Measurements from ENCODE around the gene C12orf56.
"Not testable (repeated sequence)": the region's sequence is repeated elsewhere in the genome, so short reads cannot be mapped to it uniquely, and the experiment has no call there.

The C12orf56 gene

DNA sequence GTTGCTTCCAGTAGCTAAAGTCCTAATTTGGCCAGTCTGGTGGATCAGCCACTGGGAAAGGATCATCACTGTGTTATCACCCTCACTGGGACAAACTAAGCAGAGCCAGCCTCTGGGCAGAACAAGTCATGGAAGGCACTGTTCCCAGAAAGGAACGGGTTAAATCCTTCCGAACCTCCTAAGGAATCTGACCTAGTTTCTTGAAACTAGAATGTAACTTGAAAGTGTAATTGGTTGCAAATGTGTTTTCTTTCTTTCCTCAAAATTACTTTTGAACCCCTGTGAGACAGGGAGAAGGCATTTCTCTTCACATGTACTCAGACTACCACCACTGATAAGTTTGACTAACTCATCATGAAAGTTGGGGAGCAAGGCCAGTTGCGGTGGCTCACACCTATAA is 149.8 kb downstream of the C12orf56 start:
- no peak for DNase-seq (ENCODE audit: low read depth in 2 of 2, low spot score in 1 of 2)

DNA sequence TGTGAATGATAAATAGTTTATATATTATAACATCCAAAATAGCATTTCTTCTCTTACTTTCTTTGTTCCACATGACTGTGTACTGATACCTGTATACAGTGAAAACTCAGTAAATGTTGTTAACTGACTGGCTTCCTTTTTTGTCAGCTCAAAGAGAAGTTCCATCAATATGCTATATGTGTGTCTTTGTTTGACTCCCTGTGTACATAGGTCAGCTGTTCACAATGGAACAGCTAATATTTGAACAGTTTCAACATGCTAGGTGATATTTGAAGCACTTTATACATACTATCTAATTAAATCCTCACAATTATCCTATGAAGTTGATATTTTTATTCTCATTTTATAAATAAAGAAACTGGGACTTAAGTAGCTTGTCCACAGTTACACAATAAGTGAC is 153.2 kb downstream of the C12orf56 start:
- no peak for DNase-seq (ENCODE audit: low read depth in 2 of 2, low spot score in 1 of 2)

DNA sequence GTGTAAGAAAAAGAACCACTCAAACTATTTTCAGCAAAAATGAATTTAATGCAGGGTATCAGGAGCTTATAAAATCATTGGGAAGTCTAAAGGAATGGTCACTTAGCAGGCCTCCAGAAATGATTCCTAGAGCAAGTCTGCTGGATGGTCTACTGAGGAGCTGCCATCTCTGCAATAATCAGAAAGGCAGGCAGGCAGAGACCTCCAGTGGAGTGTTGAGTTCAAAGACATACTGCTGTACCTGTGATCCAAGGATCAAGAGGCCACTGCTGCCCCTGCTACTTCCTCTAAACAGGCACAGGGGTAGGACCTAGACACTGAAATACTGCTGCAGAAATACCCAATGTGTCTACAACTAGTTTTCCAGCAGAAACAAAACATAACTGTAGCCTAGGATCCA is 154.0 kb downstream of the C12orf56 start:
- DNase-seq (ENCODE audit: low read depth in 2 of 2, low spot score in 1 of 2) = no peak

DNA sequence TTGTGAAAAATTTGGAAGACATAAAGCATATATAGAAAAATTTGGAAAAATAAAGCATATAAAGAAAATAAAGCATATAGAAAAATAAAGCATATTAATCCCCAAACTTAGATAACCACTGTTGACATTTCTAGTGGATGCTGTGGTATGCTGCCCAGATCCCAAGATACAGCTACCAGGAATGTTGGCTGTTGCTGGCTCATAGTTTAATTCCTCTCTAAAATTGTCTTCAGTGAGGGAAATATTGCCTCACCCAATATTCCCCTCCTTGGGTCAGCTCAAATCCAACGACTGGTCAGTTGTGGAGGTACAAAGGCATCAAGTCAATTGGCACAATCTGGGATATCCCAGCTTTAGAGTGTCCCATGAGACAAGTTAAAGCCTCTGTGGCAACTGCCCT is 158.4 kb downstream of the C12orf56 start:
- no peak for DNase-seq (ENCODE audit: low read depth in 2 of 2, low spot score in 1 of 2)

DNA sequence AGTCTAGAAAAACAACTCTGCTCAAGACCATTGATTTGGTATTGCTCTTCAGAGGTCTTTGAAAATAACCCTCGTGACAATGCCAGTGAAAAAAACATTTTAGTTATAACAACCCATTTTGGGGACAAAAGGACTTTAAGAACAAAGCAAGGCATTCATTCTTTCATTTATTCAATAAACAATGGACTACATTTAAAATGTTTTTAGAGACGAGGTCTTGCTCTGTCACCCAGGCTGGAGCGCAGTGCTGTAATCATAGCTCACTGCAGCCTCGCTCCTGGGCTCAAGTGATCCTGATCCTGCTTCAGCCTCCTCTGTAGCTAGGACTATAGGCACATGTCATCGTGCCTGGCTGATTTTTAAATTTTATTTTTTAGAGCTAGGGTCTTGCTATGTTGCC is 160.8 kb downstream of the C12orf56 start:
- no peak for DNase-seq (ENCODE audit: low read depth in 2 of 2, low spot score in 1 of 2)

DNA sequence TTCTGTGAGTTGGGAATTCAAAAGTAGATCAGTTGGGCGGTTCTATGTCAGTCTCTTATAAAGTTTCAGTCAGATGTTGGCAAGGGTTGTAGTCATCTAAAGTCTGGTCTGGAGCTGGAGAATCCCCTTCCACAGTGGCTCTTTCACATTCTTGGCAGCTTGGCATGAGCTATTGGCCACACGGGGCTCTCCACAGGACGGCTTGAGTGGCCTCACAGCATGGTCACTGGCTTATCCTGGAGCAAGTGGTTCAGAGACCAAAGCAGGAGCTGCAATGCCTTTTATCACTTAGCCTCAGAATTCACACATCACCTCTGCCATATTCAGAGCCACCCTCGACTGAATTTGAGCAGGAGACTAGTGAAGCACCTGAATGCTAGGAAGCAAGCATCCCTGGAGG is 161.3 kb downstream of the C12orf56 start:
- DNase-seq (ENCODE audit: low read depth in 2 of 2, low spot score in 1 of 2) = no peak

DNA sequence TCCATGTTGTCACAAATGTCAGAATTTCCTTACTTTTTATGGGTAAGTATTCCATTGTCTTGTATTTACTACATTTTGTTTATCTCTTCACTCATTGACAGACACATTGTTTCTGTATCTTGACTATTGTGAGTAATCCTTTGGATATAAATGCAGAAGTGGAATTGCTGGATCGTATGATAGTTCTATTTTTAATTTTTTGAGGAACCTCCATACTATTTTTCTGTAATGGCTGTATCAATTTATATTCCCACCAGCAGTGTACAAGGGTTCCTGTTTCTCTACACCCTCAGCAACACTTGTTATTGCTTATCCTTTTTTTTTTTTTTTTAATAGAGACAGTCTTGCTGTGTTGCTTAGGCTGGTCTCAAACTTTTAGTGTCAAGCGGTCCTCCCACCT is 164.9 kb downstream of the C12orf56 start:
- no peak for DNase-seq (ENCODE audit: low read depth in 2 of 2, low spot score in 1 of 2)

DNA sequence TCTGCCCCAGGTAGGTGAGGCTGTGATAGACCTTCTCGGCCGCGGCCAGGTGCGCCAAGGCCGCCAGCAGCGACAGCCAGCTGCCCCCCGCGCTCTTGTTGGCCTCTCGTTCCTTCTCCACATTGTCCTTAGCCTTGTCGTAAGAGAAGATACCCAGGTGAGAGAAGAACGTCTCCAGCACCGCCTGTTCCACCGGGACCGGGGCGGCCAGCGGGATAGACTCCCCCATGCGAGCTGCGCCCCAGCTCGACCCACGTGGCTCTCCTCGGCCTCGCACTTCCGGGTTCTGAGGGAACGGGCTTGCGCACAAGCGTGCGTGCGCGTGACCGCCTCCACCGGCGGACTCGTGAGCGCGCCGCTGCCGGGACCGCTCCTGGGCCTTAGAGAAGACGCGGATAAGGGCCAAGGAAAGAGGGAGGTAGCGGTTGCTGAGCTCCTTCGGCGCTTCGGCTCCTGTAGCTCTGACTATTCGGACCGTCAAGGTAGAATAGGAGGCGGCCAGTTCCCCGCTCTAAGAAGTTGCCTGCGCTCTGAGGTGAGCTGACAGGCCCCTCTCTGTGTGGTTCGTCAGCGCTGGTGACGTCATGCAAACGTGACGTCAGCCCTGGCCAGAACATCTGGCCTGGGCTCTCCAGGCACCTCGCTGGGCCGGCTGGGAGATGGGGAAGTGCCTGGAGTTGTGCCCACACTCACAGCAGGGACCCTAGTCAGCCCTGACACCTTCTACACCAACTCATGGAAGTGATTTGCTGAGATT is 168.4 kb downstream of the C12orf56 start, which contains the start of gene KICS2:
KICS2 (minus strand) TSS at position 288 of the 757 bp plus-strand sequence; CDS start at position 229, 59 bp downstream.
- DNase-seq (ENCODE audit: low read depth in 2 of 2, low spot score in 1 of 2) = peak; percentile 78 to 82

DNA sequence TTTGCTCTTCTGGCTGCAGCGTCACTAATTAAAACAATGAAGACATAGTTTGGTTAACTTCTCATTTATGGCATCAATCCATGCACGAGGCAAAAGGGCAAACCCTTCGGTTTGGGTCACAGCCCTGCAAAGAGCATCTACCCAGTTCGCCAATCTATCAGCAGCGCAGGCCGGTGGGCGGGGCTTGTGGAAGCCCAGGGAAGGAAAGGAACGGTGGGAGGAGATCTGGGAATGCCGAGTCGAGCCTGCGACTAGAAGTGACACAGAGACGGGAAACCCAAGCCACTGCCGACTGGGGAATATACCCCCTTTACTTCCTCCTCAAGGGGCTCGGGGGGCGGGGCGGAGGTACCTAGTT is 168.9 kb downstream of the C12orf56 start:
- no peak for DNase-seq (ENCODE audit: low read depth in 2 of 2, low spot score in 1 of 2)

DNA sequence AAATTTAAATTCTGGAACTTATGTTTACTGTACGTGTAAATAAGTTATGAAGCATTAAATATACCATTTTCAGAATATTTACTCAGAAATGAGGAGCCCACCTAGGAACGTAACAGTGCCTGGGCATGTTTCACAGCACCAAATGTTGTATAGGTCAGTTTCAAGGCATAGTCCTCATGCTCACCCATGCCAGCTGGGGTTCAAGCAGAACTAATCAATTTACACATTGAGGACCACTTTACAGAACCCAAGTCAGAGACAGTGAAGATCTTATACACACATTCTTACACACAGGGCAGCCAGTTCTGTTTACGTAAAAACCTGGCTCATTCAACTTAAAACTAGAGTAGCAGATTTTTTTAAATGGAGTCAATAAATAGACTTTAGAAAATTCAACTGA is 170.5 kb downstream of the C12orf56 start:
- no peak for DNase-seq (ENCODE audit: low read depth in 2 of 2, low spot score in 1 of 2)

DNA sequence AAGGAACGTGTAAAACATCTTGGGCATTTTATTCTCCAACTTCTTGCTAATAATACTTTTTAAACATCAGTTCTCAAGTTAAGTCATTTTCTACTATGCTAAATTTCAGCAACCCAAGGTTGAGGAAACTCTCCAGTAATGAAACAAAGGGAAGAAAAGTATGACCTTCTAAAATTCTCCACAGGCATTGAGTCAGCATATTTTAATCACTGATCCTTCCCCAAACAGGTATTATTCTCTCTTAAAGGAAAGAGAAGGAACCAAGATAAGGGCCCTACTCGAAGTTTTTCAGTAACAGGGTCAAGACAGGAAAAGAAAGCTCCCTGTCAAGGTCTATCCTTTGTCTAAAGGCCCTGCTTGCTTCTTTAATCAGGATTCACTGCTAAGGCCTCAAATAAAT is 171.4 kb downstream of the C12orf56 start:
- DNase-seq (ENCODE audit: low read depth in 2 of 2, low spot score in 1 of 2) = no peak

DNA sequence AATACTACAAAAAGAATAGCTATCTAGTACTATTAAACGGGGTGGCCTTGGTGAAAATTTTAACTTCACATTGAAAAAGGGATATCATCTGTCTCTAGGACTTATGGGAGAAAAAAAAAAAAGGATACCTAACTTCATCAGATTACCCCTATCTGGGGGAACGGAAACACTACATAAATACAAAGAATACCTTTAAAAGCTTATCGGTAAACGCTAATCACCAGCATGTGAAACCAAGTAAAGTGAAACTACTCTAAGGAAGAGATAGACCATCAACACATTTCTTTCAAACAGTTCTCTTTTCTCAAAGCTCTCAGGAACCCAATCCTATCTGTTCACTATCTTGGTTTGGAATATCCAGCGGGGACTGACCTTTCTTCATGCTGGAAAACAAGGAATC is 172.0 kb downstream of the C12orf56 start:
- no peak for DNase-seq (ENCODE audit: low read depth in 2 of 2, low spot score in 1 of 2)

DNA sequence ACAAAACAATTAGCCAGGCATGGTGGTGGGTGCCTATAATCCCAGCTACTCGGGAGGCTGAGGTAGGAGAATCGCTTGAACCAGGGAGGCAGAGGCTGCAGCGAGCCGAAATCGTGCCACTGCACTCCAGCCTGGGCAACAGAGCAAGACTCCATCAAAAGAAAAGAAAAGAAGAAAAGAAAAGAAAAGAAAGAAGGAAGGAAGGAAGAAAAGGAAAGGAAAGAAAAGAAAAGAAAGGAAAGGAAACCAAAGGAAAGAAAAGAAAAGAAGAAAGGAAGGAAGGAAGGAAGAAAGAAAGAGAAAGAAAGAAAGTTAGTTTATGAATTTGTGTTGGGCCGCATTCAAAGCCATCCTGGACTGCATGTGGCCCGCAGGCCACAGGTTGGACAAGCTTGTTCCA is 172.9 kb downstream of the C12orf56 start:
- DNase-seq (ENCODE audit: low read depth in 2 of 2, low spot score in 1 of 2) = not testable (repeated sequence)

DNA sequence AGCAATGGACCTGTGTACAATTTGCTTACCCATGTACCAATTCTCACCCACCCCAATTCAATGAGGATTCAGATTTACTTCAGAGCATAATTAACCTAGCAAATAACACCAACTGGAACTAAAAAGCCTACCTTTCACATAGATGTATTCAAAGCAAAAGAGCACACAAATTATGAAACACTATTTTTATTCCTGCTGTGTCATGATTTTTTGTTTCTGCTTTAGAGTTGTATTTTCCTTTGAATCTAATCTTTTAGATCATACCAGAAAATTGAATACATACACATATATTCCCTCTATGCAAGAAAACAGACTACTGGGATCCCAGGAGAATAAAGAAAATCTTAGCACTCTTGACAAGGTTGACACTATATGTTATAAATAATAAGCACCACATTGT is 174.3 kb downstream of the C12orf56 start:
- DNase-seq (ENCODE audit: low read depth in 2 of 2, low spot score in 1 of 2) = no peak
